Measurements from ENCODE around the gene PPM1H. TPM values are rescaled to one million over a fixed set of nuclear protein-coding genes. Genes with fewer than 3 reads are reported as not detected.

The PPM1H gene
- total and polyA plus RNA-seq, 2 of the 8 experiments (the other 6 are each of a cell fraction or from before 2014, with no cell fraction given) = 16.4 to 36.1 TPM

DNA sequence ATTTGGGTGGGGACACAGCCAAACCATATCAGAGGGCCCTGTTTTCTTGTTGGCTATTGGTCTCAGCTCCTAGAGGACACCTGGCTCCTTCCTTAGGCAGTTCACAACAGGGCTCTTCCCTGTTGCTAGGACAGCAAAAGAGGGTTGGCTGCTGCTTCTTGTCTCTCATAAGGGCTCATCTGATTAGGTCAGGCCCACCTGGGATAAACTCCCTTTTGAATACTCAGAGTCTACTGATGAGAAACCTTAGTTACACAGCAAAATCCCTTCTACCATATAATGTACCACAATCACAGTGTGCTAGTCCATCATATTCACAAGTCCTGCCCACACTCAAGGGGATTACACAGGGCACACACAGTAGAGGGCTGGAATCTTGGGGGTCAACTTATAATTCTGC is 49.7 kb downstream of the PPM1H start:
- Histone ChIP-seq H3K79me1 (ENCODE audit: low read depth, low read length) (no peaks in the 10 kb centered on the region; the same call in 1 of the 2 replicates), H4K91ac (replicated peaks; ENCODE audit: insufficient read length, low read length) (no peak overlapping the region), H3K23me2 (ENCODE audit: low read depth, low read length) (no peaks in the 10 kb centered on the region), H2AK5ac (ENCODE audit: low read depth, low read length) (no peak overlapping the region), H2BK5ac (ENCODE audit: low read depth, low read length) (no peak overlapping the region), H3K27ac (ENCODE audit: low read depth, low read length) (no peak overlapping the region), H2BK20ac (ENCODE audit: low read length) (no peak overlapping the region), H3K14ac (ENCODE audit: insufficient read length) (no peak overlapping the region), H4K20me1 (replicated peaks in 1 of 2; ENCODE audit: control insufficient read depth in 1 of 2, insufficient read depth in 2 of 2, low read length in 2 of 2) (no peaks in the 10 kb centered on the region), H3K27me3 (replicated peaks in 1 of 4; ENCODE audit: control insufficient read depth in 3 of 4, extremely low read depth in 1 of 4, insufficient read depth in 3 of 4, low read length in 3 of 4) (no peaks in the 10 kb centered on the region), H2BK120ac (replicated peaks; ENCODE audit: low read depth, low read length) (no peak overlapping the region), H3K4me2 (ENCODE audit: insufficient read depth in 1 of 2, low read depth in 2 of 2, low read length in 2 of 2) (no peak overlapping the region), H3K9me3 (ENCODE audit: insufficient read depth in 2 of 2, low read depth in 1 of 2, low read length in 1 of 2) (peaks cover 5% of the 10 kb centered on the region in 2 experiments; a peak in 2 of 4 replicates), H3K18ac (ENCODE audit: extremely low read depth, low read length) (no peak overlapping the region), H3K36me3 (ENCODE audit: control insufficient read depth in 2 of 4, insufficient read depth in 4 of 4, low read length in 3 of 4) (peaks cover 0 to 6% (median 0%) of the 10 kb centered on the region in 4 experiments; a peak in 3 of 8 replicates), H3K79me2 (ENCODE audit: control insufficient read depth in 1 of 2, insufficient read depth in 2 of 2, low read length in 2 of 2) (peaks cover 0 to 27% of the 10 kb centered on the region in 2 experiments; a peak in 2 of 4 replicates), H3K4me1 (replicated peaks in 1 of 4; ENCODE audit: control insufficient read depth in 3 of 4, insufficient read depth in 4 of 4, low read length in 3 of 4) (no peaks in the 10 kb centered on the region), H4K8ac (ENCODE audit: extremely low read depth, insufficient read depth, low read length) (no peak overlapping the region), H3K23ac (ENCODE audit: insufficient read length) (no peak overlapping the region), H3K4ac (replicated peaks; ENCODE audit: insufficient read length, low read depth, low read length) (no peak overlapping the region), H3K9ac (replicated peaks in 1 of 4; ENCODE audit: extremely low read depth in 1 of 4, low read depth in 3 of 4, low read length in 3 of 4) (no peak overlapping the region; a peak in 2 of 7 replicates), H2BK15ac (ENCODE audit: low read length) (no peak overlapping the region), H2AFZ (ENCODE audit: low read length) (no peak overlapping the region), H2BK12ac (ENCODE audit: low read depth, low read length) (no peak overlapping the region), H4K5ac (ENCODE audit: insufficient read length, low read depth, low read length) (no peak overlapping the region), H3K56ac (replicated peaks; ENCODE audit: insufficient read length, low read depth, low read length) (no peak overlapping the region), H3K4me3 (ENCODE audit: extremely low read depth in 1 of 4, insufficient read depth in 2 of 4, low read depth in 3 of 4, low read length in 4 of 4) (no peak overlapping the region)
- ChIA-PET POLR2A (ENCODE audit: partially characterized antibody) (interaction anchor here (0.7 kb wide), 1 partner anchor 453 kb away, joined by 3 read pairs; no protein-coding TSS in a partner anchor), CTCF (ENCODE audit: partially characterized antibody) (no interaction called here)
- DNase-seq (ENCODE audit: low read depth in 1 of 2, low spot score in 2 of 2) (no peak), FAIRE-seq (no peak)
- TF ChIP-seq CBX5 (IDR thresholded peaks at IDR 0.05; ENCODE audit: low read depth, low read length) (no peak), CEBPB (IDR thresholded peaks at IDR 0.05; ENCODE audit: low read depth, low read length) (no peak), SRF (IDR thresholded peaks at IDR 0.05; ENCODE audit: low read depth, low read length) (no peak), PHF8 (conservative IDR thresholded peaks at IDR 0.05; ENCODE audit: low read depth, low read length) (no peak), SP1 (IDR thresholded peaks at IDR 0.05; ENCODE audit: low read depth, low read length) (no peak), TCF12 (IDR thresholded peaks at IDR 0.05; ENCODE audit: low read depth, low read length) (no peak), SP2 (IDR thresholded peaks at IDR 0.05; ENCODE audit: low read length) (no peak)
- TF ChIP-seq, protein P1, sequence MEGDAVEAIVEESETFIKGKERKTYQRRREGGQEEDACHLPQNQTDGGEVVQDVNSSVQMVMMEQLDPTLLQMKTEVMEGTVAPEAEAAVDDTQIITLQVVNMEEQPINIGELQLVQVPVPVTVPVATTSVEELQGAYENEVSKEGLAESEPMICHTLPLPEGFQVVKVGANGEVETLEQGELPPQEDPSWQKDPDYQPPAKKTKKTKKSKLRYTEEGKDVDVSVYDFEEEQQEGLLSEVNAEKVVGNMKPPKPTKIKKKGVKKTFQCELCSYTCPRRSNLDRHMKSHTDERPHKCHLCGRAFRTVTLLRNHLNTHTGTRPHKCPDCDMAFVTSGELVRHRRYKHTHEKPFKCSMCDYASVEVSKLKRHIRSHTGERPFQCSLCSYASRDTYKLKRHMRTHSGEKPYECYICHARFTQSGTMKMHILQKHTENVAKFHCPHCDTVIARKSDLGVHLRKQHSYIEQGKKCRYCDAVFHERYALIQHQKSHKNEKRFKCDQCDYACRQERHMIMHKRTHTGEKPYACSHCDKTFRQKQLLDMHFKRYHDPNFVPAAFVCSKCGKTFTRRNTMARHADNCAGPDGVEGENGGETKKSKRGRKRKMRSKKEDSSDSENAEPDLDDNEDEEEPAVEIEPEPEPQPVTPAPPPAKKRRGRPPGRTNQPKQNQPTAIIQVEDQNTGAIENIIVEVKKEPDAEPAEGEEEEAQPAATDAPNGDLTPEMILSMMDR (IDR thresholded peaks at IDR 0.05; ENCODE audit: control extremely low read depth in 1 of 3, insufficient read depth in 1 of 3, low read depth in 1 of 3, low read length in 3 of 3) = no peak
